Inflammatory macrophage treated with lipopolysaccharide for 4 hours (primary cell): Measurements from ENCODE around the gene ALOX5.
A peak's percentile ranks its signal among the peaks of the same experiment; 100 is the strongest.
"Not testable (repeated sequence)": the region's sequence is repeated elsewhere in the genome, so short reads cannot be mapped to it uniquely, and the experiment has no call there.

ENCODE experiments used
- DNase-seq: peaks from one replicate; pipeline ENCODE4 v3.0.0-alpha.2; 2020

Gene ALOX5

GRCh38 chr10:45407542-45407941, 33.5 kb downstream of the ALOX5 start:
- no peak for DNase-seq

- peak; percentile 78 for DNase-seq
Measured at GRCh38 chr10:45408421-45409319, 34.7 kb downstream of the ALOX5 start.

GRCh38 chr10:45409347-45409746, 35.3 kb downstream of the ALOX5 start:
- not testable (repeated sequence) for DNase-seq

GRCh38 chr10:45409782-45410181, 35.8 kb downstream of the ALOX5 start:
- DNase-seq, result no peak

- DNase-seq, result no peak
Measured at GRCh38 chr10:45410489-45410806, 36.4 kb downstream of the ALOX5 start.

- peak; percentile 85 for DNase-seq
Measured at GRCh38 chr10:45410807-45411606, 37.0 kb downstream of the ALOX5 start.

- DNase-seq, result no peak
Measured at GRCh38 chr10:45411607-45411940, 37.6 kb downstream of the ALOX5 start.

GRCh38 chr10:45415062-45415461, 41.0 kb downstream of the ALOX5 start:
- DNase-seq, result not testable (repeated sequence)

GRCh38 chr10:45416603-45417002, 42.6 kb downstream of the ALOX5 start:
- DNase-seq, result no peak

GRCh38 chr10:45417746-45418145, 43.7 kb downstream of the ALOX5 start:
- no peak for DNase-seq

- DNase-seq, result peak; percentile 73
Measured at GRCh38 chr10:45418417-45418848, 44.4 kb downstream of the ALOX5 start.

- peak; percentile 82 for DNase-seq
Measured at GRCh38 chr10:45418849-45419675, 45.0 kb downstream of the ALOX5 start.

GRCh38 chr10:45419676-45420025, 45.6 kb downstream of the ALOX5 start:
- DNase-seq, result peak; percentile 28

GRCh38 chr10:45420453-45421192, 46.6 kb downstream of the ALOX5 start:
- peak; percentile 87 for DNase-seq

GRCh38 chr10:45421221-45422097, 47.4 kb downstream of the ALOX5 start:
- DNase-seq, result no peak

- DNase-seq, result no peak
Measured at GRCh38 chr10:45422207-45422865, 48.3 kb downstream of the ALOX5 start.

GRCh38 chr10:45422866-45423659, 49.0 kb downstream of the ALOX5 start:
- no peak for DNase-seq

GRCh38 chr10:45423976-45424499, 50.0 kb downstream of the ALOX5 start:
- no peak for DNase-seq

GRCh38 chr10:45424668-45425404, 50.8 kb downstream of the ALOX5 start:
- no peak for DNase-seq
